GM12873 (cell line): ENCODE data around the gene ALG10.

Experiments used
- CTCF ChIP-seq: IDR thresholded peaks from 2 replicates; pipeline ENCODE4 v1.5.1; 2012; ENCODE audit warnings: low read depth, mild to moderate bottlenecking, moderate library complexity, low read length, control low read depth; ENCODE audit not compliant: insufficient read depth; ENCODE audit errors: missing control alignments

Gene ALG10

GRCh38 chr12:34054938-34055337, 32.6 kb downstream of the ALG10 start:
- no peak for TF ChIP-seq CTCF
